Uterus (tissue), 4 donors: Measurements from ENCODE around the gene MYOG. TPM values are rescaled to one million over a fixed set of nuclear protein-coding genes. Genes with fewer than 3 reads are reported as not detected.

Experiments used
- DNase-seq, 2 donors: peaks; one replicate each; pipeline ENCODE4 v3.0.0-alpha.2; 2019 to 2020
- H3K27ac ChIP-seq, 2 donors: fragments of 200-600 bp; sonication (generic); 1 replicate in 1 of 2; 2 replicates in 1 of 2; pipeline ENCODE4 v1.5.1; 2016 to 2018
- H3K27me3 ChIP-seq, 2 donors: fragments of 200-600 bp; sonication (generic); one replicate each; pipeline ENCODE4 v1.5.1; 2018 to 2019; ENCODE audit warnings: control low read depth in 1 of 2
- H3K36me3 ChIP-seq, 2 donors: fragments of 200-600 bp; sonication (generic); one replicate each; pipeline ENCODE4 v1.5.1; 2019; ENCODE audit warnings: control low read depth in 1 of 2
- H3K4me1 ChIP-seq, 2 donors: fragments of 200-600 bp; sonication (generic); one replicate each; pipeline ENCODE4 v1.5.1; 2018 to 2019; ENCODE audit warnings: control low read depth in 1 of 2
- H3K4me3 ChIP-seq, 2 donors: fragments of 200-600 bp; sonication (generic); 1 replicate in 1 of 2; 2 replicates in 1 of 2; pipeline ENCODE4 v1.5.1; 2018 to 2019; ENCODE audit warnings: mild to moderate bottlenecking in 1 of 2
- H3K9me3 ChIP-seq, 2 donors: fragments of 200-600 bp; sonication (generic); one replicate each; pipeline ENCODE4 v1.5.1; 2019; ENCODE audit warnings: control low read depth in 1 of 2
- CTCF ChIP-seq, 4 experiments: fragments of 200-600 bp in 2 of 4; fragments of 450-650 bp in 2 of 4; sonication (generic) in 2 of 4; IDR thresholded peaks; one replicate each; pipeline ENCODE4 v1.5.1; 2016 to 2019; ENCODE audit warnings: antibody characterized with exemption in 4 of 4, mild to moderate bottlenecking in 2 of 4, moderate library complexity in 1 of 4
- POLR2A ChIP-seq, 2 donors: fragments of 450-650 bp; IDR thresholded peaks; one replicate each; pipeline ENCODE4 v1.6.1; 2016; ENCODE audit warnings: antibody characterized with exemption in 2 of 2, mild to moderate bottlenecking in 1 of 2, moderate library complexity in 1 of 2
- intact Hi-C: fragments of 100-400 bp; cut with DNase I; formaldehyde crosslinking; loops from one replicate; pipeline ENCODE4 v1.15.1; 2023; ENCODE audit warnings: low total_unique reads
- total RNA-seq, 4 donors: library from RNA; depleted of rRNA in 3 of 4; stranded (reverse); fragments of >200 nt in 3 of 4; gene quantifications; one replicate each; pipeline versions ENCODE4 v1.1.0 to v1.2.4, GENCODE V29; 2014 to 2023
- donor health status: DM: yes; HTN: yes; CAD: no.

Gene MYOG
- total RNA-seq, 4 donors from 2014 or later = not detected

- peak in 2 of 4 experiments; percentile 19 to 39 for TF ChIP-seq CTCF (IDR thresholded peaks at IDR 0.05)
- no peak for TF ChIP-seq POLR2A (IDR thresholded peaks at IDR 0.05)
Observed at GRCh38 chr1:203126151-203126865, 40.5 kb upstream of the MYOG start.

GRCh38 chr1:203124546-203125317, 38.9 kb upstream of the MYOG start:
- Histone ChIP-seq H3K9me3 (no peaks in the 10 kb centered on the region), H3K27me3 (no peaks in the 10 kb centered on the region), H3K36me3 (no peaks in the 10 kb centered on the region), H3K27ac (no peak overlapping the region), H3K4me3 (no peak overlapping the region), H3K4me1 (peaks cover 3 to 13% of the 10 kb centered on the region in 2 donors)
- intact Hi-C loops = loop anchor here (5.0 kb wide), 1 partner anchor 88 kb away; no protein-coding TSS in a partner anchor
- TF ChIP-seq POLR2A (IDR thresholded peaks at IDR 0.05) (no peak), CTCF (IDR thresholded peaks at IDR 0.05) (no peak)
- DNase-seq = no peak

More at GRCh38 chr1:203126151-203126865, 40.5 kb upstream of the MYOG start:
- no peaks in the 10 kb centered on the region for H3K9me3 ChIP-seq
- H3K36me3 ChIP-seq = no peaks in the 10 kb centered on the region
- H3K27ac ChIP-seq = no peak overlapping the region
- peaks cover 3 to 13% of the 10 kb centered on the region in 2 donors for H3K4me1 ChIP-seq
- no peak overlapping the region for H3K4me3 ChIP-seq
- DNase-seq = no peak
- intact Hi-C loops = no loop called here
- H3K27me3 ChIP-seq = no peaks in the 10 kb centered on the region

DNA sequence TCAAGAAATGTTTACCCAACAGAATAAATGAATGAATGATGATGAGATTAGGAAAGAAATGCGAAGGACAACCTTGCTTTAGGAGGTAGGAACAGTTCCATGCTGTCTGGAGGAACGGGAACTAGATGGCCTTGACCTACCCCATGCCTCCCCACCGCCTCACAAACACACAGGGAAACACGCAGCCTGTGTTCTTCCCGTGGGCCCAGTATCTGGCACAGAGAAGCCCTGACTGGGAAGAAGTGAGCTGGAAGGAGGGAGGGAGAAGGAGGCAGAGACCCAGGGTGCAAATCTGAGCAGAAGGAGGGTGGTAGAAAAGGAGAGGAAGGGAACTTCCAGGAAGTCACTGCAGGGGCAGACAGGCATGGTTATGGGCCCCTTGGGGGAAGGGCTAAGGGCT, 38.2 kb upstream of the MYOG start:
- no peak overlapping the region for H3K4me3 ChIP-seq
- no peaks in the 10 kb centered on the region for H3K36me3 ChIP-seq
- intact Hi-C loops = loop anchor here (5.0 kb wide), 1 partner anchor 88 kb away; no protein-coding TSS in a partner anchor
- no peak overlapping the region for H3K27ac ChIP-seq
- H3K27me3 ChIP-seq = no peaks in the 10 kb centered on the region
- H3K4me1 ChIP-seq = peaks cover 3 to 13% of the 10 kb centered on the region in 2 donors
- TF ChIP-seq POLR2A (IDR thresholded peaks at IDR 0.05) = no peak
- DNase-seq = no peak
- H3K9me3 ChIP-seq = no peaks in the 10 kb centered on the region

DNA sequence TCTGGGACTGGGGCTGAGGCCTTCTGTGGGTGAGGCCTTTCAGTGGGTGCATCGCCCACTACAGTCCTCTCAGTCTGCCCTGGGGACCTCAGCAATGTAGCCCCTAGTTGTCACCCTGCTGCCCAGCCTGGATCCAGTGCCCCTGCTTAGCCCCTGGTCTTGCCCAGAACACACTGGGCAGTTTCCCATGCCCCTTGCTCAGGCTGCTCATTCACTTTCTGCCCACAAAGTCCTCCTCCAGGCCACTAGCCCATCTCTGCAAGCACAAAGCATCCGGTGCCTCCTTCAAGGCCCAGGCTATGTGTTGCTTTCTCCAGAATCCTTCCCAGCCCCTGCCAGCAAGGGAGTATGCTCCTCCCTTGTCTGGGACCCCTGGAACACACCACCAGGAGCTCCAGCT, 36.3 kb upstream of the MYOG start:
- no peak for TF ChIP-seq CTCF (IDR thresholded peaks at IDR 0.05)
- TF ChIP-seq POLR2A (IDR thresholded peaks at IDR 0.05) = no peak
- intact Hi-C loops = loop anchor here (5.0 kb wide), 1 partner anchor 90 kb away; no protein-coding TSS in a partner anchor
- Histone ChIP-seq H3K27ac (no peak overlapping the region), H3K27me3 (no peaks in the 10 kb centered on the region), H3K36me3 (no peaks in the 10 kb centered on the region), H3K9me3 (no peaks in the 10 kb centered on the region), H3K4me1 (peaks cover 0 to 6% of the 10 kb centered on the region in 2 donors), H3K4me3 (no peak overlapping the region)
- no peak for DNase-seq

DNA sequence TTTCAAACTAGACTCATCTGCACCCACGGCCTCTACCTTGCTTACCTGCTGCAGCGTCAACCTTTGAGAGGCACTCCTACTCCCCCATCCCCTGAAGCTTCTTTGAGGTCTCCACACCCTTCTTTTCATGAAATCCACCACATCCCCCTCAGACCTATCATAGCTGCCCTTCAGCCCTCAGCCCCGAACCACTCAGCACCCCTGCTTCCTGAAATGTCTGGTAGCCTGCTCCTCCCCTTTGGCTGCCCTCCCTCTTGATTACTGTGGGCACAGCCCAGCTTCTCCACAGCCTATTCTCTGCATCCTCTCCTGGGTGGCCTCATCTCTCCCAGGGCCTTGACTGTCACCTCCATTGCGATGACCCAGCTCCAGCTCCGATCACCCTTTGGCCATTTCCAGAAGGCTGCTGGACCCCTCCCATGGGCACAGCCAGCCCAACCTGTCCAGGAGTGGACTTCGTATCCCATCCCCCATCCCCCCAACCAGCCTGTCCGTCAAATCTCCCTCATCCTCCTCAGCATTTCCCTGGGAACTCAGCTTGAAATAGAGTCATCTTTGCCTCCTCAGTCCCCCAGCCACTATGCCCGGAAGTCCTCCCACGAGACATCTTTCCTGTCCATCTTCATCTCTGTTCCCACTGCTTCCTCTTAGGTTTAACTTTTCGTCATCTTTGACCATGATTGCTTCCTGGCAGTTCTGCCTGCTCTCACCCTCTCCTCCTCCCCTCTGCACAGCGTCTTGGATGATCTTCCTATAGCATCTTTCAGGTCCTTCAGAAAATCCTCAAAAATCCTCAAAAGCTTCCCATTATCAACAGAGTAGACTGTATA, 35.6 kb upstream of the MYOG start:
- no peaks in the 10 kb centered on the region for H3K27me3 ChIP-seq

More for the DNA sequence above, 35.6 kb upstream of the MYOG start:
- H3K4me1 ChIP-seq = peaks cover 0 to under 1% of the 10 kb centered on the region in 2 donors
- no peak overlapping the region for H3K4me3 ChIP-seq
- no peak overlapping the region for H3K27ac ChIP-seq
- intact Hi-C loops = loop anchor here (5.0 kb wide), 1 partner anchor 91 kb away; no protein-coding TSS in a partner anchor
- DNase-seq = no peak
- H3K9me3 ChIP-seq = no peaks in the 10 kb centered on the region
- TF ChIP-seq POLR2A (IDR thresholded peaks at IDR 0.05) (no peak), CTCF (IDR thresholded peaks at IDR 0.05) (no peak)
- H3K36me3 ChIP-seq = no peaks in the 10 kb centered on the region
